T-helper 17 cell (primary cell): Measurements from ENCODE around the gene BSG. TPM values are rescaled to one million over a fixed set of nuclear protein-coding genes. Genes with fewer than 3 reads are reported as not detected.
"Not testable (repeated sequence)": the region's sequence is repeated elsewhere in the genome, so short reads cannot be mapped to it uniquely, and the experiment has no call there.

Experiments used
- ATAC-seq: fragments of 150-1000 bp; cut with Tn5 transposase; 2 replicates; pipeline ENCODE4 v1.10.0; 2021; ENCODE audit warnings: mild to moderate bottlenecking, moderate library complexity
- DNase-seq, 3 donors: peaks; one replicate each; pipeline versions ENCODE4 v3.0.0 to v3.0.0-alpha.2; 2020 to 2021
- H3K9me3 ChIP-seq: one replicate; pipeline ENCODE4 v1.7.0; 2013; ENCODE audit warnings: low read length, mild to moderate bottlenecking; ENCODE audit not compliant: control insufficient read depth, poor library complexity, severe bottlenecking
- H3K27ac Mint-ChIP-seq: one replicate; pipeline ENCODE4 v1.8.0; 2022; ENCODE audit warnings: mild to moderate bottlenecking, moderate library complexity, mixed read lengths
- H3K27me3 Mint-ChIP-seq: one replicate; pipeline ENCODE4 v1.8.0; 2022; ENCODE audit warnings: mixed read lengths
- H3K36me3 Mint-ChIP-seq: one replicate; pipeline ENCODE4 v1.8.0; 2022; ENCODE audit warnings: low read depth, mixed read lengths
- H3K4me1 Mint-ChIP-seq: one replicate; pipeline ENCODE4 v1.8.0; 2022; ENCODE audit warnings: mild to moderate bottlenecking, mixed read lengths
- H3K4me3 Mint-ChIP-seq: one replicate; pipeline ENCODE4 v1.8.0; 2022; ENCODE audit warnings: mild to moderate bottlenecking, moderate library complexity, mixed read lengths
- total RNA-seq, 4 donors: library from RNA in 2 of 4; stranded (reverse) in 2 of 4; gene quantifications; one replicate each; pipeline ENCODE4 v1.2.3 and lab custom pipeline; 2022 to 2026

Gene BSG
- total RNA-seq, 2 donors from 2014 or later, result 152 to 165 TPM

DNA sequence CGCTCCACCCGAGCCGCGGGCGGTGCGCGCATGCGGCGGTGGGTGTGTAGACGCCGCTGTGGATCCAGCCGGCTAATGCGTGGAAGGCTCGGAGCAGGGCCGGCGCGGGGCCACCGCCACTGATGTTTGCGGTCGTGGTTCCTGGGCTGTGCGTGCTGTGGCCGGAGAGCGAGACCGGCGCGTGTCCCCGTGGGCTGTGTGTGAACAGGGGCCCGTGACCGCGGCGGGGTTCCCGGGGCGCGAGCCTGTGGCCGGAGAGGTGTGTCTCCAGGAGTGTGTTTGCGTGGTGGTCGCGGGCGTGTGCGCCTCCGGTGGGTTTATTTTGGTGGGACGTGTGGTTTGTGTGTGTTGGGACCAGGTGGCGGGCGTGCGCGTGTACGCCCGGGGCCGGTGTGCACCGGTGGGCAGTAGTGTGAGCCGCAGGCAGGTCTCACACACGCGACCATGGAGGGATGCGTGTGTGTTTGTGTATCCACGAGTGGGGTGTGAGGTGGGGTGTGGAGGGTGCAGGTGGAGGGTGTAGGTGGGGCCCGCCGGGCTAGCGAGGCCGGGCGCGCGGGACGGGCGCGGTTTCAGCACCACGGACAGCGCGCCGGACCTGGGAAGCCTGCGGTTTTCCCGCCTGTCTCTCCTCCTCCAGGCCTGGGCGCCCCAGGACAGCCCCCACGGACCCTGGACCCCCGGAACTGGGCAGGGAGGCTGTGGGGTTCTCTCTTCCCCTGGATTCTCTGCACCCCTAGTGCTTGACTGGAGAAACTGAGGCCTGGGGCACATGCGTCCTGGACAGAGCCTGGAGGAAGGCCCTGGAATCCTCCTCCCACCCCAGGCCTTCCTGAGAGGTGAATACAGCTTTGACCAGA, 18.9 kb downstream of the BSG start:
- no peaks in the 10 kb centered on the region for H3K9me3 ChIP-seq
- Mint-ChIP-seq H3K4me1 (peaks cover 9% of the 10 kb centered on the region), H3K27ac (no peak overlapping the region), H3K4me3 (peak overlapping the region; percentile 57), H3K27me3 (peaks cover 5% of the 10 kb centered on the region), H3K36me3 (no peaks in the 10 kb centered on the region)
- no peak for ATAC-seq
- no peak for DNase-seq

GRCh38 chr19:592101-592500, 19.7 kb downstream of the BSG start:
- H3K9me3 ChIP-seq, result no peaks in the 10 kb centered on the region
- Mint-ChIP-seq H3K27me3 (peaks cover 5% of the 10 kb centered on the region), H3K4me3 (no peak overlapping the region), H3K27ac (no peak overlapping the region), H3K36me3 (no peaks in the 10 kb centered on the region), H3K4me1 (peaks cover 9% of the 10 kb centered on the region)
- no peak for DNase-seq
- ATAC-seq, result no peak

DNA sequence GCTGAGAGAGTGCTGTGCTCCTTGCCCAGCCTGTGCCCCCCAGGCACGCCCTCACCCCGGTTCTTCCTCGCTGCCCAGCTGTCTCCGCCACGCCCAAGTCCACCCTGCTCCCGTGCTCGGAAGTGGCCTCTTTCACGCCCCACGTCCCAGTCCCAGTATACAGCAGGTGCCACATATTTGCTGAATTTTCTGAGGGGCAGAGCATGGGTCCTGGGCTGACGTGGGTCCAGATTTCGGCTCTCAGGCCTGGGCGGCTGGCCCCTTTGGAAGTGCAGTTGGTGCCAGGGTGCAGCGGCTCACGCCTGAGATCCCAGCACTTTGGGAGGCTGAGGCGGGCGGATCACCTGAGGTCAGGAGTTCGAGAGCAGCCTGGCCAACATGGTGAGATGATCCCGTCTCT, 20.7 kb downstream of the BSG start:
- DNase-seq (no peak), ATAC-seq (no peak)
- H3K4me1 Mint-ChIP-seq, result peaks cover 9% of the 10 kb centered on the region
- H3K4me3 Mint-ChIP-seq, result no peak overlapping the region
- peaks cover 5% of the 10 kb centered on the region for H3K27me3 Mint-ChIP-seq
- H3K36me3 Mint-ChIP-seq, result no peaks in the 10 kb centered on the region
- H3K27ac Mint-ChIP-seq, result no peak overlapping the region
- no peaks in the 10 kb centered on the region for H3K9me3 ChIP-seq

- H3K4me3 Mint-ChIP-seq, result no peak overlapping the region
- H3K36me3 Mint-ChIP-seq, result no peaks in the 10 kb centered on the region
- H3K27ac Mint-ChIP-seq, result no peak overlapping the region
- H3K4me1 Mint-ChIP-seq, result peaks cover 9% of the 10 kb centered on the region
- ATAC-seq (no peak), DNase-seq (no peak)
- H3K9me3 ChIP-seq, result no peaks in the 10 kb centered on the region
- H3K27me3 Mint-ChIP-seq, result peaks cover 5% of the 10 kb centered on the region
Observed at GRCh38 chr19:593505-593904, 21.1 kb downstream of the BSG start.

- Mint-ChIP-seq H3K4me1 (peaks cover 7% of the 10 kb centered on the region), H3K4me3 (no peak overlapping the region), H3K36me3 (no peaks in the 10 kb centered on the region), H3K27me3 (peaks cover 5% of the 10 kb centered on the region), H3K27ac (no peak overlapping the region)
- ATAC-seq (no peak), DNase-seq (no peak)
- H3K9me3 ChIP-seq, result no peaks in the 10 kb centered on the region
Observed at GRCh38 chr19:594265-594870, 22.0 kb downstream of the BSG start.

- no peaks in the 10 kb centered on the region for H3K9me3 ChIP-seq
- Mint-ChIP-seq H3K36me3 (no peaks in the 10 kb centered on the region), H3K27ac (no peak overlapping the region), H3K4me1 (peaks cover 7% of the 10 kb centered on the region), H3K4me3 (no peak overlapping the region), H3K27me3 (peaks cover 5% of the 10 kb centered on the region)
- no peak for DNase-seq
- ATAC-seq, result no peak
Observed at GRCh38 chr19:595326-596262, 23.2 kb downstream of the BSG start.

- ATAC-seq, result no peak
- Mint-ChIP-seq H3K36me3 (no peaks in the 10 kb centered on the region), H3K4me3 (no peak overlapping the region), H3K27ac (no peak overlapping the region), H3K4me1 (peaks cover 6% of the 10 kb centered on the region), H3K27me3 (peaks cover 2% of the 10 kb centered on the region)
- DNase-seq, result no peak
- no peaks in the 10 kb centered on the region for H3K9me3 ChIP-seq
Observed at GRCh38 chr19:596263-596655, 23.9 kb downstream of the BSG start.

- H3K36me3 Mint-ChIP-seq, result no peaks in the 10 kb centered on the region
- DNase-seq, result no peak
- peaks cover 7% of the 10 kb centered on the region for H3K4me1 Mint-ChIP-seq
- H3K9me3 ChIP-seq, result no peaks in the 10 kb centered on the region
- no peak overlapping the region for H3K27ac Mint-ChIP-seq
- no peak overlapping the region for H3K4me3 Mint-ChIP-seq
- no peaks in the 10 kb centered on the region for H3K27me3 Mint-ChIP-seq
- no peak for ATAC-seq
Observed at GRCh38 chr19:597406-598315, 25.3 kb downstream of the BSG start.

GRCh38 chr19:601310-601709, 28.9 kb downstream of the BSG start:
- Mint-ChIP-seq H3K36me3 (no peaks in the 10 kb centered on the region), H3K27me3 (no peaks in the 10 kb centered on the region), H3K4me1 (peaks cover 2% of the 10 kb centered on the region), H3K4me3 (no peak overlapping the region), H3K27ac (no peak overlapping the region)
- no peak for ATAC-seq
- no peak for DNase-seq
- H3K9me3 ChIP-seq, result no peaks in the 10 kb centered on the region

- no peaks in the 10 kb centered on the region for H3K9me3 ChIP-seq
- H3K4me1 Mint-ChIP-seq, result peaks cover 2% of the 10 kb centered on the region
- H3K27ac Mint-ChIP-seq, result no peak overlapping the region
- no peak for DNase-seq
- no peak overlapping the region for H3K4me3 Mint-ChIP-seq
- H3K27me3 Mint-ChIP-seq, result no peaks in the 10 kb centered on the region
- ATAC-seq, result no peak
- no peaks in the 10 kb centered on the region for H3K36me3 Mint-ChIP-seq
Observed at GRCh38 chr19:601790-602189, 29.4 kb downstream of the BSG start.

DNA sequence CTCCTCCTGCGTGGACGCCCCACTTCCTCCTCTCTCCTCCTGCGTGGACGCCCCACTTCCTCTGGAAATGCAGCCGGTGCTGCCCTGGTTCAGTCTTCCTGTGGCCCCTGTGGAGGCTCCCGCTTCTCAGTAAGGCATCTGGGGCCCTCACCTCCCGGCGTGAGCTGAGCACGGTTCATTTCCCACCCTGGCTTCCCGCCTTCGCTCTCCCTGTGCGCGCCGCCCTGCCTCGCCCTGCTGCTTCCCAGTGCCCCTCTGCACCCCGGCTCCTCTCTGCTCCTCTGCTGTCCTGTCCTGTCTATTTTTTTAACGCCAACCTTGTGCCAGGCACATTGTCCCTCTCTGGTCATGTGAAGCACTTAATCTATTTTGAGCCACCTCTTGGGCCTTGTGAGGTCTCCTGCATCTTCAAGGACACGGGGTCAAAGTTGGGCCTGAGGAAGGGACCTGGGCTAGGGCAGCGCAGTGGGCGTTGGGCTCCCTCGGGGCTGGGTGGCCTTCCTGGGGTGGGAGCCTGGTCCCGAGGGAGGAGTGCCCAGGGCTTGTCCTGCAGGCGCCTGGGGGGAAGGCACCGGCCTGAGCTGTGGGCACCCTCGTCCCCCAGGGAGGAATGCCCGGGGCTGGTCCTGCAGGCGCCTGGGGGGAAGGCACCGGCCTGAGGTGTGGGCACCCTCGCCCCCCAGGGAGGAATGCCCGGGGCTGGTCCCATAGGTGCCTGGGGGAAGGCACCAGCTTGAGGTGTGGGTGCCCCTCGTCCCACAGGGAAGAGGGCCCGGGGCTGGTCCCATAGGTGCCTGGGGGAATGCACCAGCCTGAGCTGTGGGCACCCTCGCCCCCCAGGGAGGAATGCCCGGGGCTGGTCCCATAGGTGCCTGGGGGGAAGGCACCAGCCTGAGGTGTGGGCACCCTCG, 30.2 kb downstream of the BSG start:
- H3K4me1 Mint-ChIP-seq, result peaks cover 2% of the 10 kb centered on the region
- no peak for DNase-seq
- H3K27me3 Mint-ChIP-seq, result no peaks in the 10 kb centered on the region
- H3K27ac Mint-ChIP-seq, result no peak overlapping the region
- no peaks in the 10 kb centered on the region for H3K9me3 ChIP-seq
- no peak for ATAC-seq
- no peak overlapping the region for H3K4me3 Mint-ChIP-seq
- H3K36me3 Mint-ChIP-seq, result no peaks in the 10 kb centered on the region

DNA sequence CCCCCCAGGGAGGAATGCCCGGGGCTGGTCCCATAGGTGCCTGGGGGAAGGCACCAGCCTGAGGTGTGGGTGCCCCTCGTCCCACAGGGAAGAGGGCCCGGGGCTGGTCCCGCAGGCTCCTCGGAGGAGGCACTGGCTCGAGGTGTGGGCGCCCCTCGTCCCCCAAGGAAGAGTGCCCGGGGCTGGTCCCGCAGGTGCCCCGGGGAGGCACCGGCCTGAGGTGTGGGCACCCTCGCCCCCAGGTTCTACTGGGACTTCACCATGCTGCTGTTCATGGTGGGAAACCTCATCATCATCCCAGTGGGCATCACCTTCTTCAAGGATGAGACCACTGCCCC, 30.9 kb downstream of the BSG start:
- H3K9me3 ChIP-seq, H3K27me3 Mint-ChIP-seq, H3K4me3 Mint-ChIP-seq, ATAC-seq, H3K36me3 Mint-ChIP-seq, H3K27ac Mint-ChIP-seq, H3K4me1 Mint-ChIP-seq, DNase-seq: not testable (repeated sequence)
